ENCODE data around the gene HOXC10. TPM values are rescaled to one million over a fixed set of nuclear protein-coding genes. Genes with fewer than 3 reads are reported as not detected.

The HOXC10 gene
- total RNA-seq, 2 donors from 2014 or later: 0.51 to 7.2 TPM

- Histone ChIP-seq H3K27me3 (replicated peaks; ENCODE audit: insufficient read depth) (peaks cover 76% of the 10 kb centered on the region), H3K36me3 (no peaks in the 10 kb centered on the region), H3K27ac (no peak overlapping the region), H3K4me1 (replicated peaks) (peaks cover 9% of the 10 kb centered on the region), H3K9me3 (no peaks in the 10 kb centered on the region), H3K4me3 (no peak overlapping the region)
- no peak for DNase-seq (ENCODE audit: low spot score)
- TF ChIP-seq POLR2AphosphoS5 (IDR thresholded peaks at IDR 0.05): no peak
- no peak for TF ChIP-seq POLR2A (IDR thresholded peaks at IDR 0.05)
- no peak for TF ChIP-seq CTCF (IDR thresholded peaks at IDR 0.05)
- intact Hi-C loops (cut with DNase I): no loop called here
- 34% methylated on average over 7 of the region's 7 CpGs for WGBS
These were observed 45.5 kb downstream of the HOXC10 start for GRCh38 chr12:54030442-54030801.

- no peak for DNase-seq (ENCODE audit: low spot score)
- peaks cover 9% of the 10 kb centered on the region for H3K4me1 ChIP-seq (replicated peaks)
- H3K36me3 ChIP-seq: no peaks in the 10 kb centered on the region
- TF ChIP-seq POLR2AphosphoS5 (IDR thresholded peaks at IDR 0.05) (no peak), CTCF (IDR thresholded peaks at IDR 0.05) (no peak), POLR2A (IDR thresholded peaks at IDR 0.05) (no peak)
- WGBS: 5% methylated on average over 46 of the region's 46 CpGs
- no peak overlapping the region for H3K27ac ChIP-seq
- H3K27me3 ChIP-seq (replicated peaks; ENCODE audit: insufficient read depth): peaks cover 79% of the 10 kb centered on the region
- no peaks in the 10 kb centered on the region for H3K9me3 ChIP-seq
- no peak overlapping the region for H3K4me3 ChIP-seq
- intact Hi-C loops (cut with DNase I): no loop called here
These were observed 46.0 kb downstream of the HOXC10 start for GRCh38 chr12:54030889-54031471.

GRCh38 chr12:54031480-54031879 is 46.5 kb downstream of the HOXC10 start:
- Histone ChIP-seq H3K4me1 (replicated peaks) (peaks cover 9% of the 10 kb centered on the region), H3K4me3 (no peak overlapping the region), H3K9me3 (no peaks in the 10 kb centered on the region), H3K36me3 (no peaks in the 10 kb centered on the region), H3K27ac (no peak overlapping the region), H3K27me3 (replicated peaks; ENCODE audit: insufficient read depth) (peaks cover 80% of the 10 kb centered on the region)
- DNase-seq (ENCODE audit: low spot score): no peak
- 39% methylated on average over 16 of the region's 16 CpGs for WGBS
- TF ChIP-seq CTCF (IDR thresholded peaks at IDR 0.05) (no peak), POLR2AphosphoS5 (IDR thresholded peaks at IDR 0.05) (no peak), POLR2A (IDR thresholded peaks at IDR 0.05) (no peak)
- intact Hi-C loops (cut with DNase I): no loop called here

GRCh38 chr12:54032086-54032619 is 47.2 kb downstream of the HOXC10 start:
- WGBS: 32% methylated on average over 6 of the region's 6 CpGs
- Histone ChIP-seq H3K36me3 (no peaks in the 10 kb centered on the region), H3K27me3 (replicated peaks; ENCODE audit: insufficient read depth) (peaks cover 75% of the 10 kb centered on the region), H3K4me3 (no peak overlapping the region), H3K27ac (no peak overlapping the region), H3K9me3 (no peaks in the 10 kb centered on the region), H3K4me1 (replicated peaks) (peaks cover 9% of the 10 kb centered on the region)
- TF ChIP-seq POLR2A (IDR thresholded peaks at IDR 0.05): no peak
- no peak for TF ChIP-seq POLR2AphosphoS5 (IDR thresholded peaks at IDR 0.05)
- no peak for TF ChIP-seq CTCF (IDR thresholded peaks at IDR 0.05)
- no peak for DNase-seq (ENCODE audit: low spot score)
- intact Hi-C loops (cut with DNase I): no loop called here

GRCh38 chr12:54032627-54033100 is 47.7 kb downstream of the HOXC10 start, which contains the start of gene HOXC5:
Gene HOXC5 (plus strand): TSS chr12:54033050. CDS start chr12:54033123, 73 bp downstream.
- H3K4me1 ChIP-seq (replicated peaks): peaks cover 9% of the 10 kb centered on the region
- H3K27ac ChIP-seq: no peak within 1 kb of the TSS
- peaks cover 70% of the 10 kb centered on the region for H3K27me3 ChIP-seq (replicated peaks; ENCODE audit: insufficient read depth)
- 4% methylated on average over 12 of the region's 12 CpGs for WGBS
- peak; percentile 43 for DNase-seq (ENCODE audit: low spot score)
- intact Hi-C loops (cut with DNase I): no loop called here
- TF ChIP-seq POLR2A (IDR thresholded peaks at IDR 0.05) (no peak), CTCF (IDR thresholded peaks at IDR 0.05) (peak; percentile 63 to 85 (median 72))
- H3K9me3 ChIP-seq: no peaks in the 10 kb centered on the region
- no peak within 1 kb of the TSS for H3K4me3 ChIP-seq
- no peaks in the 10 kb centered on the region for H3K36me3 ChIP-seq
